ENCODE results near the gene ZBTB17.

DNA sequence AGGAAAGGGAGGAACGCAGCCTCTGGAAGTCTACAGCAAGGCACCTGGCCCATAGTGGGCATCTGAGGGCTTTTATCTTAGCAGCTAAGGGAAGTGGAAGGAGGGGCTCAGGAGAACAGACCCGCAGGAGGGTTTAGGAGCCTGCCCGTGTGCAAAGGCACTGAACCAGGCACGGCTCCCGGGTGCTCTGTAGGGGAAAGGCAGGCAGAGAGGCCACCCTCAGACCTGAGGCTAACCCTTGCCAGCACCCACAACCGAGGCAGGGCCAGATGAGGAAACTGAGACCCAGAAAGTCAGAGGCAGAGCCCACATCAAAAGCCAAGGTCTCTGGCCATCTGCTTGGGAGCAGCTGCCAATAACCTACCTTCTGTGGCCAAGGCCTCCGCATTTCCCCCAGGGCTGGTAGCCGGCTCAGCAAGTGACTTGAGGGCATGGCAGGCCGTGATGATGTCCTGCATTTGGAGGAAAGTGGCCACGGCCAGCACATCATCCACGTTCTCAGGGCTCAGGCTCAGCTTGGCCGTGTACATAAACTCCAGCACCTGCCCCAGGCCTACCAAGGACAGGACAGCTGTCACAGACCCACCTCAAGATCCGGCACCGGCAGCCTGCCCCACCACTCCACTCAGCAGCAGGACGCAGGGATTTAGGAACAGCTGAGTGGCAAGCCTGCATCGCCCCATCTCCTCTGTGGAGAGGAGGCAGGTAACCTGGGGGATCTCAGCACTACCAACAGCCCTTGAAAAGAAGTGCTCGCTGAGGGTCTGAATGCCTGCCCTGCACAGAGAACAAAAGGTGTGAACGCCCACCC, 29.1 kb downstream of the ZBTB17 start:
- TF ChIP-seq, protein P1, sequence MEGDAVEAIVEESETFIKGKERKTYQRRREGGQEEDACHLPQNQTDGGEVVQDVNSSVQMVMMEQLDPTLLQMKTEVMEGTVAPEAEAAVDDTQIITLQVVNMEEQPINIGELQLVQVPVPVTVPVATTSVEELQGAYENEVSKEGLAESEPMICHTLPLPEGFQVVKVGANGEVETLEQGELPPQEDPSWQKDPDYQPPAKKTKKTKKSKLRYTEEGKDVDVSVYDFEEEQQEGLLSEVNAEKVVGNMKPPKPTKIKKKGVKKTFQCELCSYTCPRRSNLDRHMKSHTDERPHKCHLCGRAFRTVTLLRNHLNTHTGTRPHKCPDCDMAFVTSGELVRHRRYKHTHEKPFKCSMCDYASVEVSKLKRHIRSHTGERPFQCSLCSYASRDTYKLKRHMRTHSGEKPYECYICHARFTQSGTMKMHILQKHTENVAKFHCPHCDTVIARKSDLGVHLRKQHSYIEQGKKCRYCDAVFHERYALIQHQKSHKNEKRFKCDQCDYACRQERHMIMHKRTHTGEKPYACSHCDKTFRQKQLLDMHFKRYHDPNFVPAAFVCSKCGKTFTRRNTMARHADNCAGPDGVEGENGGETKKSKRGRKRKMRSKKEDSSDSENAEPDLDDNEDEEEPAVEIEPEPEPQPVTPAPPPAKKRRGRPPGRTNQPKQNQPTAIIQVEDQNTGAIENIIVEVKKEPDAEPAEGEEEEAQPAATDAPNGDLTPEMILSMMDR (IDR thresholded peaks at IDR 0.05), result no peak
- no peak for TF ChIP-seq EZH2 (IDR thresholded peaks at IDR 0.05)
- no peak for TF ChIP-seq EZH2phosphoT487 (IDR thresholded peaks at IDR 0.05)

Data from neural progenitor cell (in vitro differentiated cells).